ENCODE data around the gene VAV3.

GRCh38 chr1:107943694-107944093 is 21.3 kb downstream of the VAV3 start:
- no peak for TF ChIP-seq CTCF (conservative IDR thresholded peaks at IDR 0.05; ENCODE audit: low read length)
- TF ChIP-seq EZH2phosphoT487 (IDR thresholded peaks at IDR 0.05; ENCODE audit: borderline replicate concordance, low read depth, low read length), result no peak

Measured in OCI-LY7 (cell line).